K562 (cell line): ENCODE results near the gene AP2S1.

Source experiments
- BHLHE40 ChIP-seq: IDR thresholded peaks from 2 replicates; pipeline ENCODE4 v1.6.1; 2011; ENCODE audit warnings: low read length, improper control_type of control experiment
- ZNF717 ChIP-seq: fragments of 250-450 bp; sonication (Bioruptor Pico); IDR thresholded peaks from 2 replicates; pipeline ENCODE4 v1.5.0; 2021

GRCh38 chr19:46809534-46810272, 40.9 kb downstream of the AP2S1 start:
- TF ChIP-seq ZNF717 (CRISPR knock-in tag) (no peak), BHLHE40 (no peak)
